Measurements from ENCODE around the gene TM7SF2.

The TM7SF2 gene

DNA sequence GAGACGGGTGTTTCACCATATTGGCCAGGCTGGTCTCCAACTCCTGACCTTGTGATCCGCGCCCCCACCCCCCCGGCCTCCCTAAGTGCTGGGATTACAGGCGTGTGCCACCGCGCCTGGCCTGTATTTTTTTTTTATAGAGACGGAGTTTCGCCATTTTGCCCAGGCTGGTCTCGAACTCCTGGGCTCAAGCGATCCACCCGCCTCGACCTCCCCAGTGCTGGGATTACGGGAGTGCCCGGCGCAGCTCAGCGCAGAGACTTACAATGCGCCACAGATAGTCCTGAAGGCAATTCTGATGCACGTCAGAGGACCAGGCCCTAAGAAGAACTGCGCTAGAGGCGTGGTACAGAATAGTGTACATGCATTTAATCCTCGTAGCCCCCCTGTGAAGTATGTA is 16.2 kb upstream of the TM7SF2 start:
- no peak for DNase-seq

- DNase-seq = peak; percentile 73
Measured at GRCh38 chr11:65095974-65096806, 15.5 kb upstream of the TM7SF2 start, which contains the start of gene VPS51. TSS of gene VPS51 (plus strand) at chr11:65096214. CDS start at chr11:65096251, 37 bp downstream.

- no peak for DNase-seq
Measured at GRCh38 chr11:65096926-65097325, 14.7 kb upstream of the TM7SF2 start.

DNA sequence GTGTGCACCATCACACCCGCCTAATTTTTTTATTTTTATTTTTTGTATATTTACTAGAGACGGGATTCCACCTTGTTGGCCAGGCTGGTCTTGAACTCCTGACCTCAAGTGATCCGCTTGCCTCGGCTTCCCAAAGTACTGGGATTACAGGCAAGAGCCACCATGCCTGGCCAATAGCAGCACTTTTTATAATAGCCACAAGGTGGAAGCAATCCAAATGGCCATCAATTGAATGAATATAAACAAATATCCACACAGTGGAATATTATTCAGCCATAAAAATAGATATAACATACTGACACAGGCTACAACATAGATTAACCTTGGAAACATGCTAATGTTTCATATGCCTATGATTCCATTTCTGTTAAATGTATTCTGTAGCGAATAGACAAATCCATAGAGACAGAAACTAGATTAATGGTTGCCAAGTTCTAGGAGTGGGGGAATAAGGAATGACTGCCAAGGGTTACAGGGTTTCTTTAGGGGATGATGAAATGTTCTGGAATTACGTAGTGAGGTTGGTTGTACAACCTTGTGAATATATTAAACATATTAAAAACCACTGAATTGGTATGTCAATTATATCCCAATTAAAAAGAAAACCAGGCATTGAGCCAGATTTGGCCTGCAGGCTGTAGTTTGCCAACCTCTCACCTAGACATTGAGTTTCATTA is 10.9 kb upstream of the TM7SF2 start:
- DNase-seq = no peak

DNA sequence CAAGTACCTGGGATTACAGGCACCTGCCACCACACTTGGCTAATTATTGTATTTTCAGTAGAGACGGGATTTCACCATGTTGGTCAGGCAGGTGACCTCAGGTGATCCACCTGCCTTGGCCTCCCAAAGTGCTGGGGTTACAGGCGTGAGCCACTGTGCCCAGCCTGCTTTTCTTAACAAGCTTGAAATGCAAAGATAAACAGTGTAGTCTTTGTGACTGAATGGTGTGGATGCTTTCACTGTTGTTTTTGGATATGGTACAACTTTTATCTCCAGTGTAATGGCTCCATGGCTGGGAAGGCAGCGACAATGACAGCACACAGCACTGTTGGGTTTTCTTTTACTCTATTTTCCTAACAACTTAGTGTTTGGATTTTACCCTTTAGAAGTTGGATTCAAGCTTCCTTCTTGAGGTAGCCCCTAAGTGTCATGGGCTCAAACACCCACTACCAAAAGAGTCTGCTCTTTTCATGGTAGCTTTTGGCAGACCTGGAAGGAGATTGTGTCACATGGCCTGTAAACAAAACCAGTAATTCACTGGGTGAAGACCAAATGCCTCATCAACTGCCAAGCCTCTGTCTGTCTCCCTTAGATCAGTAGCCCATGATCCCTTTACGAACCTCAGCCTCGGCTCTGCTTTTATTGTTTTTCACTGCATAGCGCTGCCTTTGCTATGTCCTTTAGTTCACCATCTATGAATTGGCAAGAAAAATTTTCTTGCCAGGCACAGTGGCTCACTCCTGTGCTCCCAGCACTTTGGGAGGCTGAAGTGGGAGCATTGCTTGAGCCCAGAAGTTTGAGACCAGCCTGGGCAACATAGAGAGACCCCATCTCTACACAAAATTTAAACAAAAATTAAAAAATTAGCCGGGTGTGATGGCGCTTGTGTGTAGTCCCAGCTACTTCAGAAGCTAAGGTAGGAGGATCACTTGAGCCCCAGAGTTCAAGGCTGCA is 9.3 kb upstream of the TM7SF2 start:
- no peak for DNase-seq

GRCh38 chr11:65103476-65103875 is 8.2 kb upstream of the TM7SF2 start:
- DNase-seq = no peak

DNA sequence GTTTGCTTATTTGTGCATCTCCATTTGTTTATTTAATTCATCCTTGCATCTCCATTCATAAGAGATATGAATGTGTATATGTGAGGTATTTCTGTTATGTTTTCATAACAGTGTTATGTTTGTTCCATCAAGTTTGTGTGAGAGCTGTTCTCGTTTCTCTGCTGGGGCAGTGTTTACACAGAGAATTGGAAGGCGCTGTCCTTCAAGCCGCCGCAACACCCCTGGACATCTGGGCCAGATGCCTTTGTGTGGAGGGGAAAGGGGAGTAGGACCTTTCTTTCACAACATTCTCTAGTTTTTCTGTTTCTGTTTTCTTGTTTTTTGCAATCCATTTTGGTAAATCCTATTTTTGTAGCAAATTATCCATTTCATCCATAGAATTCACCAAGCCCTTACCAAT is 7.0 kb upstream of the TM7SF2 start:
- no peak for DNase-seq

GRCh38 chr11:65107078-65107477 is 4.6 kb upstream of the TM7SF2 start:
- no peak for DNase-seq

- DNase-seq = no peak
Measured at GRCh38 chr11:65107751-65108468, 3.8 kb upstream of the TM7SF2 start.

DNA sequence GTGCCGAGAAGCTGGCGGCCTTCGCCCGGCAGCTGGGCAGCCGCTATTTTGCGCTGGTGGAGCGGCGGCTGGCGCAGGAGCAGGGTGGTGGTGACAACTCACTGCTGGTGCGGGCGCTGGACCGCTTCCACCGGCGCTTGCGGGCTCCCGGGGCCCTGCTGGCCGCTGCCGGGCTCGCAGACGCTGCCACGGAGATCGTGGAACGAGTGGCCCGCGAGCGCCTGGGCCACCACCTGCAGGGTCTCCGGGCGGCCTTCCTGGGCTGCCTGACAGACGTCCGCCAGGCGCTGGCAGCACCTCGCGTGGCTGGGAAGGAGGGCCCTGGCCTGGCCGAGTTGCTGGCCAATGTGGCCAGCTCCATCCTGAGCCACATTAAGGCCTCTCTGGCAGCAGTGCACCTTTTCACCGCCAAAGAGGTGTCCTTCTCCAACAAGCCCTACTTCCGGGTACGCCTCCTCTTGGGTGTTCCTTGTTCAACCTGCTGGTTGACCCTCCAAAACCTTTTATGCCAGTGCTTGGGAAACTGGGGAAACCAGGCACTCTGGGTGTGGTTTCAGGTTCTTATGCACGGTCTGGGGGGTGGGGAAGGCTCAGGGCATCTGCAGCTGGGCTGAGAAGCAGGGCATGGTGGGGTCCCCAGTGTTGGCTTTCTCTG is 3.1 kb upstream of the TM7SF2 start:
- DNase-seq = no peak

DNA sequence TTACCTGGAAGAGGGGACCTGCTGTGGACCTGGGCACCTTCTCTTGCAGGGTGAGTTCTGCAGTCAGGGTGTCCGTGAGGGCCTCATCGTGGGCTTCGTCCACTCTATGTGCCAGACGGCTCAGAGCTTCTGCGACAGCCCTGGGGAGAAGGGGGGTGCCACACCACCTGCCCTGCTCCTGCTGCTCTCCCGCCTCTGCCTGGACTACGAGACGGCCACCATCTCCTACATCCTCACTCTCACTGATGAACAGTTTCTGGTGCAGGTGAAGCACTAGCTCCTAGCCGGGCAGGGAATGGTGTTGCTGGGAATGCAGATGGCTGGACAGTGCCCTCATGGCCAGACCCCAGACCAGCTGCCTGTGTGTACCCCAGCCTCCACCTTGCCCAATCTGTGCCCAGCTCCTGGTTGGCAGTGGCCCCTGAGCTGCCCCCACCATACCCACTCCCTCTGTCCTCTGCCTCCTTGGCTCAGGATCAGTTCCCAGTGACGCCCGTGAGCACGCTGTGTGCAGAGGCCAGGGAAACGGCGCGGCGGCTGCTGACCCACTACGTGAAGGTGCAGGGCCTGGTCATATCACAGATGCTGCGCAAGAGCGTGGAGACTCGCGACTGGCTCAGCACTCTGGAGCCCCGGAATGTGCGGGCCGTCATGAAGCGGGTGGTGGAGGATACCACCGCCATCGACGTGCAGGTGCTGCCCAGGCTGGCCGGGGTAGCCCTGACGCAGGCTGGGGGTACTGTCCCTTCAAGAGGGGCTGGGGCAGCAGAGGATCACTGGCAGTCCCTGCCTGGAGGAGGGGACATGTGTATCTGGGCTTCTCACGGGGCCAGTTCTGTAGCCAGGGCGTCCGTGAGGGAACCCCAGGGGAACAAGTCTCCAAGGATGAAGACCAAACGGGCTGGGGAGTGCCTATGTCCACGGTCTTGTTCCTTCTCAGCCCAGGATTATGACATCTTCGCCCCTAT is 2.2 kb upstream of the TM7SF2 start:
- no peak for DNase-seq

DNA sequence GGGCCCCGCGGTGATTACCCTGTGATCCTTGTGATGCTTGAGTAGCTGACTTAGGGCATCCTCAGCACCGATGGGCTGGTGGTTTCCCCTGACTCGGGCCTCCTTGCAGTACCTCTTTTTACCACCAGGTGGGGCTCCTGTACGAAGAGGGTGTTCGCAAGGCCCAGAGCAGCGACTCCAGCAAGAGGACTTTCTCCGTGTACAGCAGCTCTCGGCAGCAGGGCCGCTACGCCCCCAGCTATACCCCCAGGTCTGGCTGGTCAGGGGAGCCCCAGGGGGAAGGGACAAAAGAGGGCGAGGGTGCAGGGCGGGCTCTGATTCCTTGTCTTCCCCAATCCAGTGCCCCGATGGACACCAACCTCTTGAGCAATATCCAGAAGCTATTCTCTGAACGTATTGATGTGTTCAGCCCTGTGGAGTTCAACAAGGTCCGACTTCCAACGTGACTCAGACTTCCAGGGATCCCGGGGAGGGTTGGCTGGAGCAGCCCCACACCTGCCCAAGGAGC is 1.3 kb upstream of the TM7SF2 start:
- peak; percentile 65 for DNase-seq

- DNase-seq = no peak
Measured at GRCh38 chr11:65111159-65111743, 421 bp upstream of the TM7SF2 start.

DNA sequence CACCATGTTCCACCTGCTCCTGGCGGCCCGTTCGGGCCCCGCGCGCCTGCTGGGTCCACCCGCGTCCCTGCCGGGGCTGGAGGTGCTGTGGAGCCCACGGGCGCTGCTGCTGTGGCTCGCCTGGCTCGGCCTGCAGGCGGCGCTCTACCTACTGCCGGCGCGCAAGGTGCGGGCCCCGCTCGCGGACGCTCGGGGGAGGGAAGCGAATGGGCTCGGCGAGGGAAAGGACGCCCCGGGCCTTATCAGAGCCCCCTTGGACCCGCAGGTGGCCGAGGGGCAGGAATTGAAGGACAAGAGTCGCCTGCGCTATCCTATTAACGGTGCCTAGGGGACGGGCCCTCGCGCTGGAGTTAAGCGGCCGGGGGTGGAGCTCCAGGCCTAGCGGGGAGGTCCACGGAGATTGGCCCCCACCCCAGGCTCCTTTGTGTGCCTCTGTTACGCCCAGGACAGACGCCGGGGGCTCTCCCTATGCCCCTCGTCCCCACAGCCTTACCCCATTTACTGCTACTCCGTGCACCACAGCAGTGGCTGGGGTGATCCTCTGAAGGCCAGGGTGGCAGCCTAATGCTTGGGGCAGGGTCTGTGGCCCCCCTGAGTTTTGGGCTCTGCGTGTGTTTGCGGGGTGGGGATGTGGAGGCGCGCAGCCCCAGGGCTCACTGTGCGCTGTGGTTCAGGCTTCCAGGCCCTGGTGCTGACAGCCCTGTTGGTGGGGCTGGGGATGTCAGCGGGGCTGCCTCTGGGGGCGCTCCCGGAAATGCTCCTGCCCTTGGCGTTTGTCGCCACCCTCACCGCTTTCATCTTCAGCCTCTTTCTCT is 1.1 kb downstream of the TM7SF2 start:
- no peak for DNase-seq

GRCh38 chr11:65113361-65113756 is 1.7 kb downstream of the TM7SF2 start:
- no peak for DNase-seq

- no peak for DNase-seq
Measured at GRCh38 chr11:65113839-65114238, 2.2 kb downstream of the TM7SF2 start.

GRCh38 chr11:65114538-65115171 is 3.0 kb downstream of the TM7SF2 start:
- DNase-seq = no peak

DNA sequence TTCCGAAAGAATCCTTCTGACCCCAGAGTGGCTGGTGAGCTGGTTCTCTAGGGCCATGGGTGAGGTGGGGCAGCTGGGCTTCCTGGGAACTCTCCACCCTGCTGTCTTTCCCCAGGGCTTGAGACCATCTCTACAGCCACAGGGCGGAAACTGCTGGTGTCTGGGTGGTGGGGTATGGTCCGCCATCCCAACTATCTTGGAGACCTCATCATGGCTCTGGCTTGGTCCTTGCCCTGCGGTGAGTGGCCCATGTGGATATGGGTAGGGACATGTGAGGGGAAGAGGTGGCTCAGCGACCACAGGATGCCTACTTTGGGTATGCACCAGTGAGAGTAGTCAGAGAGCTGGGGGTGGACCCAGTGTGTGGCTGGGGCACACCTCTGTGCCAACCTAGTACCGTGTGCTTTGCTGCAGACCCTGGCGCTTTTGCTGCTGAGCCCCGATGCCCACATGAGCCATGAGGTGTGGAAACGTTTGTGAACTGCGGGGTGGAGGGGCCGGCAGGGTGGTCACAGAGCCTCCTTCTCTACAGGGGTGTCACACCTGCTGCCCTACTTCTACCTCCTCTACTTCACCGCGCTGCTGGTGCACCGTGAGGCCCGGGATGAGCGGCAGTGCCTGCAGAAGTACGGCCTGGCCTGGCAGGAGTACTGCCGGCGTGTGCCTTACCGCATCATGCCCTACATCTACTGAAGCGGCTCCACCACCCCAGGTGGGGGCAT is 3.9 kb downstream of the TM7SF2 start:
- DNase-seq = no peak

Measured in NCI-H446 treated with DMSO at 0.1 percent for 48 hours (cell line).